PC-9 (cell line): ENCODE data around the gene LRRC63.

Experiments
- CTCF ChIP-seq: fragments of 200-600 bp; sonication (generic); conservative IDR thresholded peaks from 2 replicates; pipeline ENCODE4 v1.6.1; 2017; ENCODE audit warnings: mixed run types, antibody characterized with exemption, mild to moderate bottlenecking, moderate library complexity
- EZH2 ChIP-seq: fragments of 200-600 bp; sonication (generic); IDR thresholded peaks from 2 replicates; pipeline ENCODE4 v1.8.0; 2017; ENCODE audit warnings: antibody characterized with exemption, low read depth

- TF ChIP-seq CTCF (no peak), EZH2 (no peak)
These were observed 105.4 kb downstream of the LRRC63 start for GRCh38 chr13:46317120-46317519.
